GM21723 (cell line): Measurements from ENCODE around the gene PFDN5.
A peak's percentile ranks its signal among the peaks of the same experiment; 100 is the strongest.
"Not testable (repeated sequence)": the region's sequence is repeated elsewhere in the genome, so short reads cannot be mapped to it uniquely, and the experiment has no call there.

Experiments
- ATAC-seq: cut with Tn5 transposase; IDR thresholded peaks from one replicate; pipeline ENCODE4 v1.9.1; 2021; ENCODE audit warnings: mild to moderate bottlenecking, moderate library complexity; ENCODE audit not compliant: unreplicated experiment

Gene PFDN5

GRCh38 chr12:53279888-53280498 lies 15.3 kb upstream of the PFDN5 start:
- no peak for ATAC-seq

- no peak for ATAC-seq
Observed at GRCh38 chr12:53286448-53286847, 8.9 kb upstream of the PFDN5 start.

GRCh38 chr12:53287741-53288216 lies 7.6 kb upstream of the PFDN5 start:
- ATAC-seq, result no peak

GRCh38 chr12:53288322-53288721 lies 7.0 kb upstream of the PFDN5 start:
- no peak for ATAC-seq

GRCh38 chr12:53289891-53290290 lies 5.5 kb upstream of the PFDN5 start:
- no peak for ATAC-seq

- ATAC-seq, result no peak
Observed at GRCh38 chr12:53290661-53291060, 4.7 kb upstream of the PFDN5 start.

- no peak for ATAC-seq
Observed at GRCh38 chr12:53292426-53292825, 2.9 kb upstream of the PFDN5 start.

GRCh38 chr12:53295891-53296219 lies 513 bp downstream of the PFDN5 start:
- no peak for ATAC-seq

GRCh38 chr12:53297106-53297505 lies 1.8 kb downstream of the PFDN5 start:
- not testable (repeated sequence) for ATAC-seq

- ATAC-seq, result no peak
Observed at GRCh38 chr12:53298164-53298563, 2.8 kb downstream of the PFDN5 start.

GRCh38 chr12:53299101-53299453 lies 3.7 kb downstream of the PFDN5 start:
- ATAC-seq, result no peak

- ATAC-seq, result peak; percentile 75
Observed at GRCh38 chr12:53299454-53300180, 4.3 kb downstream of the PFDN5 start, which contains the start of gene MYG1. MYG1 (plus strand) TSS chr12:53299695; CDS start chr12:53299738, 43 bp downstream.

- no peak for ATAC-seq
Observed at GRCh38 chr12:53300187-53300586, 4.8 kb downstream of the PFDN5 start.

GRCh38 chr12:53302903-53303302 lies 7.6 kb downstream of the PFDN5 start:
- ATAC-seq, result no peak

GRCh38 chr12:53306826-53307225 lies 11.5 kb downstream of the PFDN5 start:
- ATAC-seq, result no peak

GRCh38 chr12:53308276-53308675 lies 12.9 kb downstream of the PFDN5 start:
- ATAC-seq, result no peak

- no peak for ATAC-seq
Observed at GRCh38 chr12:53313996-53314395, 18.7 kb downstream of the PFDN5 start.

GRCh38 chr12:53320352-53321195 lies 25.2 kb downstream of the PFDN5 start:
- no peak for ATAC-seq

- ATAC-seq, result peak; percentile 35
Observed at GRCh38 chr12:53324113-53324778, 28.9 kb downstream of the PFDN5 start.

- peak; percentile 59 for ATAC-seq
Observed at GRCh38 chr12:53324779-53325510, 29.6 kb downstream of the PFDN5 start.
